ENCODE results near the gene STK40.
A peak's percentile ranks its signal among the peaks of the same experiment; 100 is the strongest.

STK40 gene

DNA sequence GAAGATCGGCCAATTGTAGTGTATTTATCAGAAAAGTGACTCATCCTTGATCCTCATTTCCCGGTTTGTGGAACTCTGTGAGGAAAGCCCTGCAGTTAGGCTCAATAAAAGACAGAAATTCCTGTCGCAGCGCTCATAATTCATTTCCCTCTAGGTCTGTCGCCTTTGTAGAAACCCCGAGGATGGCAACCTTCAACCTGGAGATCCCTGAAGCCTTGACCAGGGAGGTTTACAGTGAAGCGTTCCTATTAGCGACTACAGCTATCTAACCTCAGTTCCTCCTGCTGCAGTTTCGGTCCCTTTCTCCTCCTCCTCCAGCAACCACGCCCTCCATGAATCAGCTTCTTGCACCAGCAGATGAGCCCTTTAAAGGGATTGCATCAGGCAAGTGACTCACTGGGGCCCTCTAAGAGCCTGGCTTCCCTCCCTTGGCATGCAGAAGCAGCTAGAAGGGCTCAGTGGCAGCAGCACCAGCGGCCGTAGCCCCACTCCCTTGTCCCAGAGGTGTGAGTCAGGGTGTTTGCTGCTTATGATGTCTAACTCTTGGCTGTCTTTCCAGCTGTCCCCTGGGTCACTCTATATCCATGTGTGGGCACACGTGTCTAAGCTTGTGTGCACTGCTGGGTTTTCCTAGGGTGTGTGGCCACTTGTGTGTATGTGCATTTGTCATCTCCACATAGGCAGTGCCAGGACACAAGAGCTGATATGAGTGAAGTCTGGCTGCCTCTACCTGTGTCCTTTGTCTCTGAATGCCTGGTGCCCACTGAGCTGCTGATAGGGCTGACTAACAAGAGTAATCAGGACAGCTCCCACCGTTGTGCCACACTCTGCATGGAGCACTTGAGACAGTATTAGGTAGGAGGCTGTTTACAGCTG is 779 bp upstream of the STK40 start:
- Histone ChIP-seq H2AFZ (peak overlapping the region; percentile 86), H3K4me2 (ENCODE audit: low read length) (peak overlapping the region; percentile 99), H3K9me3 (ENCODE audit: control insufficient read depth, low read length) (no peaks in the 10 kb centered on the region), H3K27me3 (ENCODE audit: control insufficient read depth, insufficient read depth, low read length) (no peaks in the 10 kb centered on the region), H3K27ac (peak overlapping the region; percentile 96), H3K36me3 (ENCODE audit: control insufficient read depth, insufficient read depth, low read length) (no peaks in the 10 kb centered on the region), H3K79me2 (peaks cover 13% of the 10 kb centered on the region), H3K4me3 (ENCODE audit: low read depth, low read length) (peak overlapping the region; percentile 84), H3K4me1 (peaks cover 14% of the 10 kb centered on the region), H3K9ac (peak overlapping the region; percentile 14)
- TF ChIP-seq, protein P1, sequence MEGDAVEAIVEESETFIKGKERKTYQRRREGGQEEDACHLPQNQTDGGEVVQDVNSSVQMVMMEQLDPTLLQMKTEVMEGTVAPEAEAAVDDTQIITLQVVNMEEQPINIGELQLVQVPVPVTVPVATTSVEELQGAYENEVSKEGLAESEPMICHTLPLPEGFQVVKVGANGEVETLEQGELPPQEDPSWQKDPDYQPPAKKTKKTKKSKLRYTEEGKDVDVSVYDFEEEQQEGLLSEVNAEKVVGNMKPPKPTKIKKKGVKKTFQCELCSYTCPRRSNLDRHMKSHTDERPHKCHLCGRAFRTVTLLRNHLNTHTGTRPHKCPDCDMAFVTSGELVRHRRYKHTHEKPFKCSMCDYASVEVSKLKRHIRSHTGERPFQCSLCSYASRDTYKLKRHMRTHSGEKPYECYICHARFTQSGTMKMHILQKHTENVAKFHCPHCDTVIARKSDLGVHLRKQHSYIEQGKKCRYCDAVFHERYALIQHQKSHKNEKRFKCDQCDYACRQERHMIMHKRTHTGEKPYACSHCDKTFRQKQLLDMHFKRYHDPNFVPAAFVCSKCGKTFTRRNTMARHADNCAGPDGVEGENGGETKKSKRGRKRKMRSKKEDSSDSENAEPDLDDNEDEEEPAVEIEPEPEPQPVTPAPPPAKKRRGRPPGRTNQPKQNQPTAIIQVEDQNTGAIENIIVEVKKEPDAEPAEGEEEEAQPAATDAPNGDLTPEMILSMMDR (IDR thresholded peaks at IDR 0.05): no peak

GRCh38 chr1:36384542-36385409 is 948 bp downstream of the STK40 start:
- peaks cover 22% of the 10 kb centered on the region for H3K4me1 ChIP-seq
- no peaks in the 10 kb centered on the region for H3K36me3 ChIP-seq (ENCODE audit: control insufficient read depth, insufficient read depth, low read length)
- no peaks in the 10 kb centered on the region for H3K27me3 ChIP-seq (ENCODE audit: control insufficient read depth, insufficient read depth, low read length)
- H3K27ac ChIP-seq: peak overlapping the region; percentile 81
- peak overlapping the region; percentile 78 for H2AFZ ChIP-seq
- H3K4me3 ChIP-seq (ENCODE audit: low read depth, low read length): peak overlapping the region; percentile 83
- TF ChIP-seq, protein P1 (IDR thresholded peaks at IDR 0.05): no peak
- H3K9ac ChIP-seq: peak overlapping the region; percentile 43
- H3K9me3 ChIP-seq (ENCODE audit: control insufficient read depth, low read length): no peaks in the 10 kb centered on the region
- peaks cover 13% of the 10 kb centered on the region for H3K79me2 ChIP-seq
- peak overlapping the region; percentile 69 for H3K4me2 ChIP-seq (ENCODE audit: low read length)

- Histone ChIP-seq H3K9ac (no peak overlapping the region), H3K27ac (no peak overlapping the region)
Observed at GRCh38 chr1:36383240-36383639, 2.5 kb downstream of the STK40 start.

GRCh38 chr1:36382669-36383068 is 3.1 kb downstream of the STK40 start:
- H3K4me2 ChIP-seq (ENCODE audit: low read length): no peak overlapping the region
- no peaks in the 10 kb centered on the region for H3K9me3 ChIP-seq (ENCODE audit: control insufficient read depth, low read length)
- no peak overlapping the region for H3K9ac ChIP-seq
- peaks cover 24% of the 10 kb centered on the region for H3K79me2 ChIP-seq
- H3K36me3 ChIP-seq (ENCODE audit: control insufficient read depth, insufficient read depth, low read length): no peaks in the 10 kb centered on the region
- peaks cover 21% of the 10 kb centered on the region for H3K4me1 ChIP-seq
- H3K27ac ChIP-seq: no peak overlapping the region
- TF ChIP-seq, protein P1 (IDR thresholded peaks at IDR 0.05): no peak
- no peaks in the 10 kb centered on the region for H3K27me3 ChIP-seq (ENCODE audit: control insufficient read depth, insufficient read depth, low read length)
- no peak overlapping the region for H2AFZ ChIP-seq
- H3K4me3 ChIP-seq (ENCODE audit: low read depth, low read length): no peak overlapping the region

More at GRCh38 chr1:36383240-36383639, 2.5 kb downstream of the STK40 start:
- TF ChIP-seq, protein P1 (IDR thresholded peaks at IDR 0.05): no peak
- Histone ChIP-seq H3K79me2 (peaks cover 19% of the 10 kb centered on the region), H3K27me3 (ENCODE audit: control insufficient read depth, insufficient read depth, low read length) (no peaks in the 10 kb centered on the region), H3K4me2 (ENCODE audit: low read length) (no peak overlapping the region), H3K4me1 (peaks cover 23% of the 10 kb centered on the region), H2AFZ (no peak overlapping the region), H3K4me3 (ENCODE audit: low read depth, low read length) (no peak overlapping the region), H3K9me3 (ENCODE audit: control insufficient read depth, low read length) (no peaks in the 10 kb centered on the region), H3K36me3 (ENCODE audit: control insufficient read depth, insufficient read depth, low read length) (no peaks in the 10 kb centered on the region)
